Stimulated activated CD4-positive, alpha-beta T cell treated with anti-CD3 and anti-CD28 coated beads, Interleukin-2, amount 100 ng/mL, for 24 hours (primary cell): ENCODE data around the gene IFI30.

Source experiments
- DNase-seq, 2 donors: peaks; one replicate each; pipeline ENCODE4 v3.0.0-alpha.2; 2020

IFI30 gene

DNA sequence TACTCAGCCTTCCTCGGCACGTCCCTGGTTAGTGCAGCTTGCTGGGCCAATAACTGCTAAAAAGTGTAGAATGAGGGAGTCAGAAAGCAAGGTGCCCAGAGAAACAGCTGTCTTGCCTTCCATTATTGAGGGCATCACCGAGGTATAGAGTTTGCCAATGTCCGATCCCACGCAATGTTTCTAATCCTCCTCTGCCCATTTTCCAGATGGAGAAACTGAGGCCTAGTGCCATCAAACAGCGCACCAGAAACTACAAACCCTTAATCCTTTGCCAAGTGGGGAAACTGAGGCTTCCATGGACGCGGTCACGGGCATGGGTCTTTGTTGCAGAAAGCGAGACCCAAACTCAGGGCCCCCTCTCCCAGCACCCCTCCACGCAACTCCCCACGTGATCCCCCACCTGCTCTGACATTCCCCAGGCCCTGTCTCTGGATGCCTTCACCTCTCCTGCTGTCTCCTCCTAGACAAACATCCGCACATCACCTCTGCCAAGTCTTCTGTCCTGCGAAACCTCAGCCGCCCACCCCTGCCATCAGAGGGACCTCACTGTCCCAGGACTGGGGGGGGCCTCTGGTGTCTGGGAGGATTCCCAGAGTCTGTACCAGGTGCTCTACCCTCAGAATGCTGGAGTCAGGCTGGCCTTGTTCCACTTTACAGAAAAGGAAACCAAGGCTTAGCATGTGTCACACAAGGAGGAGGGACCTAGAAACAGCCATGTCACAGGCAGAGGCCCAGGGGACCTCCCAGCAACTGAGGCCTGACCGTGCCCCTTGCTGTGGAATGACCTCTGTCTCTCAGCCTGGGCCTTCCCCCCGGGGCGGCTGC, 53.6 kb downstream of the IFI30 start:
- DNase-seq: no peak
